ENCODE measurements around the gene CDC42EP4. TPM values are rescaled to one million over a fixed set of nuclear protein-coding genes. Genes with fewer than 3 reads are reported as not detected.

The CDC42EP4 gene
- total and polyA plus RNA-seq, 9 of the 15 experiments (the other 6 are each of a cell fraction or from before 2014, with no cell fraction given), result 0.65 to 20.8 (median 12.3) TPM

GRCh38 chr17:73308017-73308823 is 3.6 kb downstream of the CDC42EP4 start (continued):
- no peak for TF ChIP-seq EWSR1 (IDR thresholded peaks at IDR 0.05; ENCODE audit: borderline replicate concordance, low read depth, partially characterized antibody)
- no peak for TF ChIP-seq ZSCAN32 (CRISPR knock-in tag; IDR thresholded peaks at IDR 0.05)
- peak; percentile 87 for TF ChIP-seq ZNF263 (CRISPR knock-in tag; IDR thresholded peaks at IDR 0.05; ENCODE audit: borderline replicate concordance)
- 0 out of 2 replicates have a peak, but pooled peaks have one; percentile 26 for TF ChIP-seq KLF1 (tag; IDR thresholded peaks at IDR 0.05)
- TF ChIP-seq ZNF518B (CRISPR knock-in tag; IDR thresholded peaks at IDR 0.05), result no peak
- TF ChIP-seq ZNF124 (CRISPR knock-in tag; IDR thresholded peaks at IDR 0.05), result no peak
- TF ChIP-seq SMARCB1 (IDR thresholded peaks at IDR 0.05; ENCODE audit: insufficient read length, low read depth), result no peak
- no peak for TF ChIP-seq ETS2 (tag; IDR thresholded peaks at IDR 0.05; ENCODE audit: borderline replicate concordance, poor library complexity, severe bottlenecking)
- no peak for TF ChIP-seq TCF15 (CRISPR knock-in tag; IDR thresholded peaks at IDR 0.05)
- no peak for TF ChIP-seq PPARD (CRISPR knock-in tag; IDR thresholded peaks at IDR 0.05)
- TF ChIP-seq ZNF79 (CRISPR knock-in tag; IDR thresholded peaks at IDR 0.05; ENCODE audit: low read depth), result no peak
- TF ChIP-seq L3MBTL2 (IDR thresholded peaks at IDR 0.05), result peak; percentile 43
- no peak for TF ChIP-seq TGIF2 (CRISPR knock-in tag; IDR thresholded peaks at IDR 0.05)
- peak in 1 of 2 experiments; percentile 54; a peak in 1 of 4 replicates for TF ChIP-seq UBTF (IDR thresholded peaks at IDR 0.05; ENCODE audit: borderline replicate concordance in 1 of 2, low read depth in 2 of 2, low read length in 2 of 2)
- peak; percentile 46 for TF ChIP-seq KDM5B (IDR thresholded peaks at IDR 0.05; ENCODE audit: insufficient replicate concordance, low read depth, low read length)
- no peak for TF ChIP-seq NFE2L1 (tag; IDR thresholded peaks at IDR 0.05; ENCODE audit: borderline replicate concordance, low read depth)
- peak in 1 of 2 experiments; percentile 26; a peak in 1 of 4 replicates for TF ChIP-seq SRF (CRISPR knock-in tag; IDR thresholded peaks at IDR 0.05)
- TF ChIP-seq U2AF1 (optimal IDR thresholded peaks at IDR 0.05; ENCODE audit: low read depth, low read length), result no peak
- 0 out of 2 replicates have a peak, but pooled peaks have one; percentile 53 for TF ChIP-seq KLF13 (tag; IDR thresholded peaks at IDR 0.05; ENCODE audit: borderline replicate concordance, low read depth)
- TF ChIP-seq ZKSCAN8 (CRISPR knock-in tag; IDR thresholded peaks at IDR 0.05), result no peak
- TF ChIP-seq BDP1 (IDR thresholded peaks at IDR 0.05; ENCODE audit: insufficient read depth, insufficient read length), result no peak
